Activated naive CD8-positive, alpha-beta T cell treated with anti-CD3 and anti-CD28 coated beads, Interleukin-2, amount 50 U/mL, for 16 hours (primary cell): ENCODE results near the gene GLB1L2.

Source experiments
- DNase-seq: peaks from one replicate; pipeline ENCODE4 v3.0.0-alpha.2; 2020; ENCODE audit warnings: low read depth, low spot score

GLB1L2 gene

DNA sequence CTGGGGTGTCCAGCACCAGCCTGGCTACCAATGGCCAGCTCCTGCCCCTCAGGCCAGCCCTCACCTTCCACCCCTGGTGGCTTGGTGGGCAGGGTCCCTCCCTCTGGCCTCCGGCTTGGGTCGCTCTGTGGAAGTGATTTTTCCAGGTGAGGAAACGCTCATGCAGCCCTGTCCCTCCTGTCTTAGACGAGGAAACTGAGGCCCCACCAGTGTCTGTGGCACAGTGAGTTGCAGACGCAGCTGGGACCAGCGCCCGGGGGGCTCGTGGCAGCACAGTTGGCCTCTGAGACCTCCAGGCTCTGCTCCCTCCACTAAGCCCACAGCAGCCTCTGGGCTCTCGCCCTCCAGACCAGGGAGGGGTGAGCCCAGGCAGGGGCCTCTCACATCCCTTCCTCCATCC is 74.1 kb downstream of the GLB1L2 start:
- no peak for DNase-seq

DNA sequence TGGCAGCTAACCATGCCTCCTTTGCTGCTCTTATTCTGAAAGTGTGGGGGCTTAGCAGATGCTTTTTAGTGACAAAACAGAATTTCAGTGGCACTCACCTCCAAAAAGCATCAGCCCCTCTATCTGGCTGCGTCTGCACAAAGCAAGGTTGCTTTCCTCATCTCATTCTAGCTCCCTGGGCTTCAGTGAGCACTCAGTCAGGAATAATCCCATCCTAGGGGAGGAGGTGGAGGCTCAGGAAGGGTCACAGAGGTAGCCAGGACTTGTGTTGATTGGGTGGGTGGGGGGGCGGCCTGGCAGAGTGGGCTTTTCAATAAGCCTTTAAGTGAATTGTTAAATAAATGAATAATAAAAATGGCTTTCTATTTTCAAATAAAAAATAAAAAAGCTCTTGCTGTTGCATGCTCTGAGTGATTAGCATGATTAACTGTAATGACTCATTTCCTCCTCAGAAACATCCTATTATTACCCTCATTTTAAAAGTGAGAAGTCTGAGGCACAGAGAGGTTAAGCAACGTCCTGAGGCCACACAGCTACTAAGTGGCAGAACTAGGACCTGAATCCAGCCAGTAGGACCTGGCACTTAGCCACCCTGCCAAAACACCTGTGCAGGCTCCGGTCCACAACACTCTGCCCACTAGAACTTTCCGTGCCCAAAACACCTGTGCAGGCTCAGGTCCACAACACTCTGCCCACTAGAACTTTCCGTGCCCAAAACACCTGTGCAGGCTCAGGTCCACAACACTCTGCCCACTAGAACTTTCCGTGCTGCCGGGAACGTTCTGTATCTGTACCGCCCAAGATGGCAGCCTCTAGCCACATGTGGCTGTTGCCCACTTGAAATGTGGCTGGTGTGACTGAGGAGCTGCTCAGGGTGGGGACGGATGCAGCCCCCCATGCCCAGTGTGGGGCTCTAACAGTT is 74.7 kb downstream of the GLB1L2 start:
- no peak for DNase-seq

DNA sequence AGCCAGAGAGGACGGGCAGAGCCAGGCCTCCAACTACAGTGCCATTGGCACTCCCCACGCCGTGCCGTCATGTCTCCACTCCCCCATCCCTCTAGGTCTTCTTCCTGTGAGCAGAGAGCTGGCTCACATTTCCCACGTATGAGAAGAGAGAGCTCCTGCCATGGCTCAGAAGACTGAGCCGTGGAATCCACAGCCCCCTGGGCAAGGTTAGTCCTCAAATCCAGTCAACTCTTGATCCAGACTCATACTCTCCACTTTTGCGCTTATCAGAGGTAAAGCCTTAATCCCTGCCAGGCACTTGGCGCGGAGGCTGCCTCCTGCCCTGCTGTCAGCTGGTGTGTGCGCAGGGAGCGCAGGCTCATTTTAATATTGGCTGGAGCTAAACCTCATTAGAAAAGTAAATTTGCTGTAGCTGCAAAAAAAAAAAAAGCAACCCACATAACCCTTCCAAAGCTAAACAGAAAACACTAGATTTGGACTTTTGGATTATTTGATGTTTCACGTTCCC is 75.6 kb downstream of the GLB1L2 start:
- DNase-seq: no peak

DNA sequence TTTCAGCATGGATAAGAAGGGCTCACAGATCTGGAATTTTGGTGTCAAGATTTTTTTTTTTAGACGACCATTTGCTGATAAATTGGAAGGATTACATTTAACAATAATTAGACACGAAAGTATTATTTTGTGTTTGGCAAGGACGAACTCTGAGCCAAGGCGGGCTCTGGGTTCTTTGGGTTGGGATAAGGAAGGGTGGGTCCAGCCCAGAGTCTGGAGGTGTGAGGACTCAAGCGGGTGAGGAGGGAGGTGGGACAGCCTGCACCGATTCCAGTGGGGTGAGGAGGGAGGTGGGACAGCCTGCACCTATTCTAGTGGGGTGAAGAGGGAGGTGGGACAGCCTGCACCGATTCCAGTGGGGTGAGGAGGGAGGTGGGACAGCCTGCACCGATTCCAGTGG is 76.1 kb downstream of the GLB1L2 start:
- DNase-seq: no peak

DNA sequence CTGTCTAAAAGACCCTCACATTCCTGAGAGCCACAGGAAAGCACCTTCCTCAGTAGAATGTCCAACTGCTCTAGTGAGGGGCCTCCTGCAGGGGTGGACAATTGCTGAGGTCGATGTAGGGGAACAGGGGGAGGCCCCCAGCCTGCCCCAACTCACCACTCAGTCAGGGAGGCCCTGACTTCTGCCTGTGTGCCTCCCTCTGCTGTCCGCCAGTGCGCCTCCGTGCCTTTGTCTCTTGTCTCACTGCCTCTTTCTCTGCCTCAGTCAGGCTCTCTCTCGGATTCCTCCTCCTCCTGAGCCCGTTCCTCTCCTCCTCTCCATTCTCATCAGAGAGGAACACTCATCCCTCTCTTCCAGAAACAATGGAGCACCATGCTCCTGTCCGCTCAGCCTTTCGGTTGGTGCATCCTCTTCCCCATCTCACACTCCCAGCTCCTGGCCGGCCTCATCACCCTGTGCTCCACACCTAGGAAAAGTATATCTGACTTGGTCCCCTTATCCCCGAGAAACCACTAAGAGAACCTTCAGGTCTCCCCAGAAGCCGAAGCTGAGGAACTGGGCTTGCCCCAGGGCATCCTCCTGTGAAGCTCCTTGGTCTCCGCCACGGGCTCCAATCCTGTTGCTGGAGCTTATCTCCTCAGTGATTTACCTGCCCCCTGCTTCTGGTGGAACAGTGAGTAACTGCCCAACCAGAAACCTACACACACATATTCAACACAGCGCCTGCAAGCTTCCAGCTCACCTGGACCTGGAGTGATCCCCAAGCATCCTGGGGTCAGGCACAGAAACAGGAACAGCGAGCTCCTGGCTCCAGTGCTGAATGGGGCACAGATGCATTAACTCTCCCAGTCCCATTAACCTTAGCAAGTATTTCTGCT is 78.0 kb downstream of the GLB1L2 start:
- DNase-seq: no peak

DNA sequence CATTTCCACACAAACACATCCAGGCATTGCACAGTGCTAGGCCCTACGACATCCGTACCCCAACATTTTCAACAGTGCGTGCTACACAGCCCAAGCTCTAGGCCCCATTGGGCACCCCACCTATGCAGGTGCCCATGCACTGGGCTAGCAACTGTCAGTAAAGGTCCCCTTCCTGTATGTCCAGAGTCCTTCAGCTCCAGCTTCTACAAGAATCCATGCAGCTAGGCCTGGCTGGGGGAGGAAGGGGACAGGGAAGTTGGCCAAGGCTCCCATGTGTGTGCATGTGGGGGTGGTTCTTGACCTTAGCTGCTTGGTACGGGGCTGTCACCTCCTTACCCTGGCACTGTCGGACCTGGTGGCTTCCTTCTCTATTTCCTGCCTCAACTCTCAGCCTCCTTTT is 79.0 kb downstream of the GLB1L2 start:
- DNase-seq: no peak

DNA sequence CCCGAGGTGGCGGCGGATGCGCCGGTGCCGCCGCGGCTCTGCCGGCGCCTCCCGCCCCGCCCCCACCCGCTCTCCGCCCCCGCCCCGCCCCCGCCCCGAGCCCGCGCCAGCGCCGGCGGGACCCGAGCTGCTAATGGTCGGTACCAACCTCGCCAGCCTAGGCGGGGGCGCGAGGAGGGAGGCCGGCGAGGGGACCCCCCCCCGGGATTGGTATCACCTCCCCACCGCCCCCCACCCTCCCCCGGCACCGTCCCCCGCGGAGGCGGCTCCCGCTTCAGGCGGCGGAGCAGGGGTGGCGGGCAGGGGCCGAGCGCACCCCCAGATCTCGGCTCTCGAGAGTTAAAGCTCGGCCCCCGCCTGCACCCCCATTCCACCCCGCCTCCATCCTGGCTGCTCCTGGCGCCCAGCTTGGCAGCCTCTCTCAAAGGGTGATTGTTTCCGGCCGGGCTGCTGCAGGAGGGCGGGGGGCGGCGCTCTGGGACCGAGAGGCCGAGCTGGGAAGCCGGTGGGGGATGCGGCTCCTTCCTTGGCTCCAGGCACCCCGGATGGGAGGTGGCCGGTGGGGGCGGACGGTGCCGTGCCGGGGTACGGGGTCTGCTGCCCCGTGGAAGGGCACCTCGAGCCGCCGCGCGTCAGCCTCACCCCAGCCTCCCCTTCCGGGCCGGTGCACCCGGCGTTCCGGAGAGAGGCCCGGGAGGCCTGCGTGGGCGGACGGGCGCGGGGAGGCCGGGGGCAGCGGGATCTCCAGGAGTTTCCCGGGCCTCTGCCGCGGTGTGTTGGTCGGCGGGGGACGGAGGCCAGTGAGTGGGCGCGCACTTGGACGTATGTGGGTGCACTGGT is 80.6 kb downstream of the GLB1L2 start, which contains the start of gene B3GAT1:
Gene B3GAT1, minus strand, starts transcription at position 40 of the 840 bp plus-strand sequence. CDS start 24,583 bp downstream, outside the sequence.
- no peak for DNase-seq

DNA sequence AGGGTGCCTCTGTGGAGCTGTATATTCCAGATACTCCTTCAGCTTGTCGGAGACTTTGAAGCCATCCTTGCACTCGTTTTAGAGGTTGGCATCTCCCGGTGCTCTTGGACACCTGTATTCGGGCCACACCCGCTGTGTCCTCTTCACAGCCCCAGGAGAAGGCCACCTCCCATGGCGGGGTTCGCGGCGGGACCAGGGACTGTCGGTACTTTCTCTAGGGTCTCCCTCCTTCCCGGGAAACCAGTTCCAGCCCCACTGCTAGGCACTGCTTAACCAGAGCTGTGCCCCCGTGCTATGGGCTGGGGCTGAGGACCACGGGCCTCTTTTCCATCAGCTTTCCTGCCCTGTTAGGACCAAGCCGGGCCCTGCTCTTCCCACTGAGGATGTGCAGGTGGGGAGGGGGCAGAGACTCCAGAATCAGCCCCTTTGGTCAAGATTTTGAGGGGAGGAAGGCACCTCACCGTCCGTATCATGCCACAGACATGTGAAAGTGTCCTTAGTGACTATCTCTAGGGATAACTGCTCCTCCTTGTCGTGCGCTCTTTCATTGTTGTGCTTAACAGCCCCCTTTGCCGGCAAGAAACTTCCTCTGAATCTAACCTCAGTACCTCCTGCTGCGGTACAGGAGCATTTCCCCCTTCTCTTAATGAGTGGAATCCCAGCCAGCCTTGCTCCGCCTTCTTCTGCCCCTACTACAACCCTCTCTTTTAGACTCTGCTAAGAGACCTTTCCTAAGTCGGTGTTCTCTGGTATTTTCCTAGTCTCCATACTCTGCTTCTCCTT is 81.4 kb downstream of the GLB1L2 start:
- DNase-seq: no peak

DNA sequence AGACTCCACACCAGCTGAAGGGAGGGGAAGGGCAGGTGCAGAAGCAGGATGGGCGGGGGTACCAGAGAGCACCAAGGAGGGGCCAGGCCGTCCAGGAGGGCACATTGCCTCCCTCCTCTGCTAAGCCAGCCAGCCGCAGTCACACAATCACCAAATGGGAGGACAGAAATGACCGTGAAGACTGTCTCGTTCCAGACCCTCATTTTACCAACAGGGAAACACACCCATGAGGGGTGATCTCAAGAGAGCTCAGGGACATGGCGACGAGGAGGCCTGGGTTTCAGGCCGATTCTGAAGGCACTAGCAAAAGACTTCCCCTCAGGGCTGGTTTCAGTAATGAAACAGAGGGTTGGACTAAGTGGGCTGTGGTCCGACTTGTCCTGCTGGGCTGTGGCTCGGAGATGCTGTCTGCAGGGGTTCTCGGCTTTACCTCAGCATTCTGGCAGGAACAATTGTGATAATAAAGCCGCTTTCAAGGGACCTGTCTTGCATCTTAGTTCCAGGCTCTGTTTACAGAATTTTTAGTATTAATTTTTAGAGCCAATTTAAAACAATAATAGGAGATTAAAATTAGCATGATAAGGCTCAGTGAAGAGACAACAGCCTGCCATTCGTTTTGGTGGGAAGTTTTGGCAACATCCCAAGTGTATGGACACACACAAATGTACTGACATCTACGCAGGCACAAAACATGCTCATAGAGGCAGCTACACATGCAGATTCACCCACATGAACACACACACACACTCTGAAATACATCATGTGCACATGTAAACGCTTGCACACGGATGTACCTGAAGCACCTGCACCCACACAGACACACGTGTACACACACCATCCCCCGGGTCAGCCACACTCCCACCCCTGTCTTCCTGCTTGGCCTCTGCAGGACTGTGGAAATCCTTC is 82.3 kb downstream of the GLB1L2 start:
- no peak for DNase-seq

DNA sequence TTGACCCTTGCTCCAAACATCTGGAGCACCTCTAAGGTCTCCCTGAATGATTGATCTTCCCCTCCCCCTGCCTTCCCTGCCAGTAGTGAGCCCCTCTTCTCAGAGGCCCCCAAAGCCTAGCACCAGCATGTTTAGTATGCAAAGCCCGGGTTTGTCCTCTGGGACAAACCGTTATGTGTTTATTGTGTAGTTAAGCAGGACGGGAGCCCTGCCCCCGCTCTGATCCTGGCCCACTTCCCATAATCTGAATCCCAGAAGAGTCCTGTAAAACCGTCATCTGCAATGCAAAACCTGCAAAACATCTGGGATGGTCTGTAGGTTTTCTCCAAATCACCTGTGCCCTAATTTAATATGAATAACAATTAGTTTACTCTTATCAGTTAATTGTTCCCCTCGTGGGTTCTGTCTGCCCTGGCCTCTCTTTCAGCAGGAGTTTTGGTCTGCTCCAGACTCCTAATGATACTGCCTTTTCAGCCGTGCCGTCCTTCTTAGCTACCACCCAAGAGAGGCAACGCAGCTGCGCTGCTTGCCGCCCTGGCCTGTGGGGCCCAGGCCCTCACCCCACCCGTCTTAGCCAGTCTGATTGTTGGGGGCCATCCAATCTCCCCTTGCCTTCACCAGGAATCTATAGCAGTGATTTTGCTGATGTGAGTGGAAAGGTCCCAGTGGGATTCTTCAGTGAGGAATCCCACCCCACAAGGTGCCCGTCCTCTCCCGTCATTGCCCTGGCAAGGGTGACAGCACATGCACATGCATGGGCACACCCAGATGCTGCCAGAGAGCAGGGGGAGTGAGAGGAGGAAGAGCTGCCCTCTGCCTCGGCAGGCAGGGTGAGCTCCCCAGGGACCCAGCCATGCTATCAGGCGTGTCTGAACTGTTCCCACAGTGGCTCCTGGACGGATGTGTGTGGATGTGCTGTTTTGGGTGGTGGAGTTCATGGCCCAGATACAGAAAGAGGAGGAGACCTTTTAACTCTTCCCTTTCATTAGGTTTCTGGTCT is 83.3 kb downstream of the GLB1L2 start:
- DNase-seq: no peak

DNA sequence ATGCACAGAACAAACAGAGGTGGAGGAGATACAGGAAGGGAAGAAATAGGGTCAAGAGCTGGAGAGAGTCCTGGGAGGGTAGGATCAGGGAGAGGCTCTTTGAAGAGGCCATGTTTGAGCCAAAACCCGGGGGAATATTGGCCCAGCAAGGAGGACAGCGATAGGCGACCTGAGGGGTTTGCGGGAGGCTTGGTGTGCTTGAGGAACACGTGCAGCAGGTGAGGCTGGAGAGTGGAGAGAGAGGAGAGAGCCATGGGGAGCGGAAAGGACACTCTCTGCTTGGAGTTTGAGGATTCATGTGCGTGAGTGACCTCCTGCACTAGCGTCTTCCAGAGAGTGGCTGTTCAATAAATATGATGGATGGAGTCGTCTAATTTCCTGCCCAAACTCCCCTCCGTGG is 84.9 kb downstream of the GLB1L2 start:
- no peak for DNase-seq

DNA sequence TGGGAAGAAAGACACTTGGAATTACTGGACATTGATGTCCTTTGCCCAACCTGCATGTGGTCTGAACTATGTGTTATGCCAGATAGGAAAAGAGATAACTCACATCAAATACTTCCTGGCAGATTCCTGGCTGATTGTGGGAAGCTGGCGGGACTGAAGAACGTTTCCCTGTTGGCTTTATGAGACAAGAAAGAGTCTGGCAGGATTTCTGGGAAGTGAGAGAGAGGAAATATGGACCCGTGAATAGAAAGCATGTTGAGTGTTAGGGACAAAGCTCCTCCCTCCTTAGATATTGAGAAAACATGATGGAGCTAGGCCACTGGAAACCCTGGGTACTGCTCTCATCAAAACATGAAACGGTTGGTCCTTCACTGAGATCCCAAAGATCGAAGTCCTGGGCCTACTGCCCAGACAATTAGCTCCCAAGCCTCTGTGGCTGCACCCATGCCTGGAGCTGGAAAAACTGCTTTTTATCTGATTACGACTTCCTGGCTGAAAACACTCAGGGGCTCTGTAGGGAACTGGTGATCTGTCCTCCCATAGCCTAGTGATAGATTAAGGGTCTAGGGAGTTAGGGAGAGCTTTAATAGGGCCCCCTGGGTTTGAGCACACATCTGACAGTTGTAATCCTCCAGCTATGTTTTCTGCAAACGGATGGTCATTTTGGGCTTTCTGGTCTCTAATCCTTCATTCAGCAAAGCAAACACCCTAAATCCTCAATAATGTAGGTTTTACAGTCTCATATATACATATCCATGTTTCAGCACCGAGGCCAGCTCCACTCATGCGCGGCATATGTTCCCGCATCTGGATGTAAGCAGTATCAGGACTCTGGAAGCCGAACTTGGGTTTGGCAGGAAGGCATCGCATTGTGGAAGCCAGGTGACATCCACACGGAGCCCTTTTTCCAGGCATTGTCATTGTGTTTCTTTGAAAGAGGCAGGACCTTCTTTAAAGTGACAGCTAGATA is 86.4 kb downstream of the GLB1L2 start:
- DNase-seq: no peak

DNA sequence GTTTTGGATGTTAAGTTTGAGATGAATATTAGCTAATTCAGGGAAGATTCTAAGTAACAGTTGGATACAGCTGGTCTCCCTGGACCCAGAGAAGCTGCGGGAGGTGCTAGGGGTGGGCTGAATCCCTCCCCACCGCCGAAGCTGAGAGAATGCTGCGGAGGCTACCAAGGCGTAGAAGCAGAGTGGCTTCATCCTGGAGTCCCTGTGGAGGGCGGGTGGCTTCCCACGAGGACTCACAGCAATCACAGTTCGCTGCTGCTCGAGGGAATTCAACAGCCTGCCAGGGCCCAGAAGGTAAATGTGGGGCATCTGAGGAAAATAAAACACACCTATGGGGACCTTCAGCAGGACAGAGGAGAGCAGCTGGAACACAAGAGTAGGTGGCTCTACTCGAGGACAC is 91.3 kb downstream of the GLB1L2 start:
- no peak for DNase-seq

DNA sequence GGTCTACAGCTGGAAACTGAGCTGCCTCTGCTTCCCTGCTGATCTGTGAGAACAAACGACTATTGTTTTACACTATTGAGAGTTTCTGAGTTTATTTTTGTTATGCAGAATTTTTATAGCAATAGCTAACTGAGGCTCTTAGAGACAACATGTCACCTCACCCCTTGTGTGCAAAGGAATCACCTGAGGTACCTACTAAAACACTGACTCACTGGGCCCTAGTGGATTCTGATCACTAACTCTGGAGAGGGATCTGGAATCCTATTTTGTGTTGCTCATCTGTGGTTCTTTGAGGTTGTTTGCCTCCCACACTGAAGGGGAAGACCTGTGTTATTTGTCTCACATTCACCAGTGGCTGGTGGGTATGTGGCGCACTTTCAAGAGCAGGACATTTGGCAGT is 93.6 kb downstream of the GLB1L2 start:
- DNase-seq: no peak
